MM.1S (cell line): ENCODE measurements around the gene RAB40A.

ENCODE experiments used
- CTCF ChIP-seq: fragments of 300-600 bp; sonication (generic); IDR thresholded peaks from 2 replicates; pipeline ENCODE4 v1.5.1; 2016; ENCODE audit warnings: antibody characterized with exemption, low read length, mixed read lengths
- EZH2 ChIP-seq: fragments of 300-600 bp; sonication (generic); optimal IDR thresholded peaks from 2 replicates; pipeline ENCODE3; 2017; ENCODE audit warnings: low read depth, mild to moderate bottlenecking, antibody characterized with exemption, low read length, mixed read lengths
- EZH2phosphoT487 ChIP-seq: fragments of 300-600 bp; sonication (generic); IDR thresholded peaks from 2 replicates; pipeline ENCODE4 v1.6.1; 2018; ENCODE audit warnings: antibody characterized with exemption, low read length

- no peak for TF ChIP-seq CTCF
- TF ChIP-seq EZH2, result no peak
- TF ChIP-seq EZH2phosphoT487, result no peak
Observed at GRCh38 chrX:103539695-103540094, 20.4 kb upstream of the RAB40A start.
